HG02884 (cell line): Measurements from ENCODE around the gene ZFP90.

Source experiments
- ATAC-seq: cut with Tn5 transposase; IDR thresholded peaks from one replicate; pipeline ENCODE4 v1.9.1; 2021; ENCODE audit warnings: mild to moderate bottlenecking, moderate library complexity; ENCODE audit not compliant: unreplicated experiment

ZFP90 gene

GRCh38 chr16:68577352-68577853 is 38.3 kb downstream of the ZFP90 start:
- ATAC-seq: no peak

- no peak for ATAC-seq
These were observed 51.3 kb downstream of the ZFP90 start for GRCh38 chr16:68590201-68590994.

GRCh38 chr16:68592466-68593337 is 53.6 kb downstream of the ZFP90 start:
- ATAC-seq: no peak

- no peak for ATAC-seq
These were observed 57.2 kb downstream of the ZFP90 start for GRCh38 chr16:68596266-68596665.

GRCh38 chr16:68599586-68599985 is 60.5 kb downstream of the ZFP90 start:
- ATAC-seq: no peak

GRCh38 chr16:68605746-68606145 is 66.7 kb downstream of the ZFP90 start:
- ATAC-seq: no peak

GRCh38 chr16:68607443-68607842 is 68.4 kb downstream of the ZFP90 start:
- no peak for ATAC-seq

- no peak for ATAC-seq
These were observed 69.2 kb downstream of the ZFP90 start for GRCh38 chr16:68608330-68608729.

- ATAC-seq: no peak
These were observed 73.9 kb downstream of the ZFP90 start for GRCh38 chr16:68612996-68613395.

- no peak for ATAC-seq
These were observed 78.6 kb downstream of the ZFP90 start for GRCh38 chr16:68617734-68618133.
